GOT3 (cell line): ENCODE data around the gene GFRAL.

ENCODE experiments used
- DNase-seq: peaks from one replicate; lab custom pipeline; 2025; ENCODE audit warnings: mixed read lengths; lab: John Stamatoyannopoulos, UW

The GFRAL gene

GRCh38 chr6:55433446-55434130 is 106.3 kb downstream of the GFRAL start:
- DNase-seq, result no peak

- DNase-seq, result no peak
These were observed 109.9 kb downstream of the GFRAL start for GRCh38 chr6:55437141-55437540.

- no peak for DNase-seq
These were observed 110.9 kb downstream of the GFRAL start for GRCh38 chr6:55438203-55438602.

DNA sequence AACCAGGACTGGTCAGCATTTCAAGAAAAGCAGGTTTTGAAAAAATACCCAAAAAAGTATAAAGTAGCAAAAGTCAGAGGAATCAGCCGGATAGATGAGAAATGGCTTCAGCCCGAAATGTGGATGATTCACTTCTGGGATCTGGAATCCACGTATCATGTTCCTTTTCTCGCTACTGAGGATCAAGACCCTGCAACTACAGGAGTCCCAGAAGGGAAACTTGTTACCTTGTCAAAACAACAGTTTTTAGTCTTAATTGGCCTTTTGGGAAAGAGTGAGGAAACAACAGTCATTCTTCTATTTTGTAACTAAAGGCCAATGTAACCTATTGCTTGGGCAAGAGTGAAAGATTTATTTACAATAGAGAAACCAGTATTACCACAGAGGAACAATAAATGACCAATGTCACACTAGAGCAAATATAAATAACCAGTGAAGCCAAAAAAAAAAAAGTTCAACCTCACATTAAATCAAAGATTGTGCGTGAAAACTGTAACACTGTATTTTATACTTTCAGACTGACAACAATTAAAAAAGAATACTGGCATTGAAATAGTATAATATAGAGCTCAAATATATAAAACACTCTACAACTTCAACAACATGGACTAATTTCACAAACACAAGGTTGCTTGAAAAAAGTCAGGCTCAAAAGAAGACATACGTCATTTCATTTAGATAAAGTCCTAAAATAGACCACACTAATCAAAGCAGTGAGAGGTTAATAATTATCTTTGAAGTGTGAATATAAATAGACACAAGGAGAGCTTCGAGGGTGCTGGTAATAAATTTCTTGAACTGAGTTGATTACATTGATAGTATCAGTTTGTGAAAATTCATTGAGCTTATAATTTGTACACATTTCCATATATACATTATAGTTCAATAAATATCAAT is 116.2 kb downstream of the GFRAL start:
- DNase-seq, result no peak

DNA sequence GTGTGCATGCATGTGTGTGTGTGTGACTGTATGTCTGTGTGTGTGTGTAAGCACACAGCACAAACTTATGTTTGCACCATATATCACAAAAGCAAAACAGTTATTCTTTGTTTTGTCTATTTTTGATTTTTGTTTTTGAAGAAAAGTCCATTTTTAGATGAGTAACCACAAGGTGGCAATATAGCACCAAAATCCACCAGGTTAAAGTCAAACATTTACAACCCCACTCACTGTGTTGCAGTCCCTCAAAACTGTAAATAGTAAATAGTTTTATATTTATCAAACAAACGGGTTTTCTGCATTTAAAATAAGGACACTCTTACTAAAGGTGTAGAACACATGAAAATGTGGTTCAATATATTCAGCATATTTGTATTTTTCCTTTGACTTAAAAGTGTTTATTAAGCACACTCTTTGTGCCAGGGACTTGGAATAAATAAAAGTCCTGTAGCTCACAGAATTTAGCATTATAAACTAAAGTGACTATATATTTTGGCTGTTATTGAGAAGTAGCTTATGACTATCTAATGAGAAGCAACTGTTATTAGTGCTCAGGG is 118.5 kb downstream of the GFRAL start:
- no peak for DNase-seq

GRCh38 chr6:55447891-55448290 is 120.6 kb downstream of the GFRAL start:
- DNase-seq, result no peak

DNA sequence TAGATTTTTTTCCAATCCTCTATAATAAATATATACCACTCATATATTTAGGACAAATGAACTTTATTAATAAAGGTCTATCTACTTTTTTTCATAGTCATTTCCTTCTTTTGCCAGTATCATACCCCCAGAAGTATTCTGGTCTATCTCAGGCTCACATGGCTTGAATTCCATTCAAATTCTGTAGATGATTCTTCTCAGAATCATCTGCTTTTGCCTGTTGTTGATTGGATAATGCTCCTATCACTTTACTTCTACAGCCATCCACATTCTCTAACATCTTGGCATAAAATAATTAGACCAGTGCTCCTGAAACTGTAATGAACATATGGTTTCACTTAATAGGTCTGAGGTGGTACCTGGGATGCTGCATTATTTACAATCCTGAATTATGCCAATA is 121.2 kb downstream of the GFRAL start:
- DNase-seq, result no peak

DNA sequence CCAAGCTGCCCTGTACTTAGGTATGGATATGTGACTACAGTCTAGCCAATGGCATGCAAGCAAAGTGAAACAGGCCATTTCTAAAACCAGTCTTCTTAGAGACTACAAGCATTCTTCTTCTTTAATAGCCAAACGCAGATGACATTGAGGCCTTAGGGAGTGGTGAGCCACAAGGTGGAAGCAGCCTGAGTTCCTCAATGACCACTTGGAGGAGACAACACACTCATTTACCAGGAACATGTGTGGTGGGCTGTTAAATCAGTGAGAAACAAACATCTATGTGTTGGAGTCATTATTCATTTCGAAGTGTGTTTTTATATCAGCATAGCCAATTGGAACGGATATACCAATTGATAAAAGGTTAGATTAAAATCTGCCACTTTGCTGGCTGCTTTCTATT is 122.0 kb downstream of the GFRAL start:
- DNase-seq, result no peak

DNA sequence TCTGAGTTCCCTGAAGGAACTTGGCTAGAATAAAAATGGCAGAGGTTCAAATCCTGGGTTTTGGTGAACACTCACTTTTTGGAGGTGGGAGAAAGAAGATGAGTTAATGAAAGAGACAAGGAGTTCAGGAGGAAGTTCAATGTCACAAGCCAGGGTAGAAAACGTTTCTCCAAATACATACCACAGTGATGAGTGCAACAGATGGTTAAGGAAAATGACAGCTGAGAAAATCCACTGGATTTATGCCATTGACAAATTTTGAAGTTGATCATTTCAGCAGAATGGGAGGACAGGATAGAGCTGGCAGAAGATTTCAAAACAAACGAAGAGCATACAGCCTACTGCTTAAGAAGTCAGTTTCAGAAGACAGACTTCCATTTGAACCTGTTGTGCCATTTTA is 122.7 kb downstream of the GFRAL start:
- no peak for DNase-seq
